ENCODE measurements around the gene PIK3R5. TPM values are rescaled to one million over a fixed set of nuclear protein-coding genes. Genes with fewer than 3 reads are reported as not detected.

PIK3R5 gene
- total and polyA plus RNA-seq, 8 donors: 0.90 to 29.8 (median 5.1) TPM; not detected in 1

GRCh38 chr17:8941520-8941919 is 24.0 kb downstream of the PIK3R5 start:
- Histone ChIP-seq H3K27me3 (peaks cover 0 to 29% (median 0%) of the 10 kb centered on the region in 3 donors), H3K36me3 (no peaks in the 10 kb centered on the region), H3K4me3 (no peak overlapping the region), H3K27ac (peak overlapping the region in 2 of 5 donors; percentile 27 to 38), H3K4me1 (no peaks in the 10 kb centered on the region), H3K9me3 (peaks cover 0 to 17% (median 5%) of the 10 kb centered on the region in 4 donors)
- intact Hi-C loops (cut with DNase I; ENCODE audit: low total_unique reads): no loop called here
- TF ChIP-seq POLR2AphosphoS5 (IDR thresholded peaks at IDR 0.05): peak in 1 of 3 donors; percentile 19
- no peak for TF ChIP-seq CTCF (IDR thresholded peaks at IDR 0.05)
- WGBS, 5 donors: 69 to 85% (median 76%) methylated on average over 13 to 14 of the region's 14 CpGs
- DNase-seq: peak in 1 of 2 donors; percentile 23

- Histone ChIP-seq H3K27ac (peak overlapping the region in 3 of 5 donors; percentile 13 to 51 (median 38)), H3K36me3 (no peaks in the 10 kb centered on the region), H3K9me3 (peaks cover 0 to 17% (median 5%) of the 10 kb centered on the region in 4 donors), H3K27me3 (peaks cover 0 to 29% (median 0%) of the 10 kb centered on the region in 3 donors), H3K4me3 (no peak overlapping the region), H3K4me1 (no peaks in the 10 kb centered on the region)
- TF ChIP-seq POLR2AphosphoS5 (IDR thresholded peaks at IDR 0.05): no peak
- no peak for DNase-seq
- WGBS, 5 donors: 56 to 69% (median 64%) methylated on average over 6 of the region's 6 CpGs
- intact Hi-C loops (cut with DNase I; ENCODE audit: low total_unique reads): no loop called here
Observed at GRCh38 chr17:8940866-8941471, 24.5 kb downstream of the PIK3R5 start.

DNA sequence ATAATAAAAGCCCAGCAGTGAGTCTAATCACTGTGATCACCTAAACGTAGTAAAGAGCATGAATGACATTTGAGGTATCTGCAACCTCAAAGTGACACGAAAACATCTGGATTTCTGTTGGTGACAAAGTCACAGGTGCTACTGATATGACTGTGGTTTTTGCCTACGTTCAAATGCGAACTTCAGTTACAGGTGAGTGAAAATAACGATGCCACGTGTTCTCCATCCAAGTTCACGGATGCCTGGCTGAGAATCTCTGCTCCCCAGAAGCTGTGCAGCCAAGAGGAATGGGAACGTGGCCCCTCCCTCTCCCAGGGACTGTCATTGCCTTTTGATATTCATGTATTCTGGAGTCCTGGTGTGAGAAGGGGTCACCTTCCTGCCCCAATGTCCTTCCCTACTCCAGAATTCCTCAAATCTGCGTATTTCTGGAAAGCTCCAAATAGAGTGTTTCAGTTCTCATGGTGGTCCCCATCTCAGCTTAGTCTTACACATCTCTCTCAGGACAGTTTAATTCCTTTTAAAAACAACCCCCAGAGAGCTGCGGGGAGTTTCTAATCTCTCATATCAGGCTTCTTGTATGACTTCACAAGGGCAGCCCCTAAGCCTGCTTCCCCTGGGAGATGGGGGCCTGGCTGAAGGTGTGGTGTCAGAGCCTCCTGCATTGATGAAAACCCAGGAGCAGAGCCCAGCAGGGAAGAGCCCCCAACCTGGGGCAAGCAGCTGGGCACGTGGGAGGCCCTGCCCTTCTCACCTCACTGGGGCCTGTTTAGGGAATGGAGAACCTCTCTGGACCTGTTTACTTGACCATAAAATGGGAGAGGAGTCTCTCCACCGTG is 25.8 kb downstream of the PIK3R5 start:
- H3K9me3 ChIP-seq: peaks cover 0 to 11% (median 3%) of the 10 kb centered on the region in 4 donors
- DNase-seq: no peak
- H3K27ac ChIP-seq: peak overlapping the region in 1 of 5 donors; percentile 38
- peaks cover 0 to 5% (median 0%) of the 10 kb centered on the region in 4 donors for H3K4me1 ChIP-seq
- WGBS, 5 donors: 50 to 61% (median 55%) methylated on average over 11 to 12 of the region's 12 CpGs
- no peak for TF ChIP-seq EP300 (IDR thresholded peaks at IDR 0.05)
- no peak overlapping the region for H3K4me3 ChIP-seq
- no peaks in the 10 kb centered on the region for H3K36me3 ChIP-seq
- intact Hi-C loops (cut with DNase I; ENCODE audit: low total_unique reads): no loop called here
- H3K27me3 ChIP-seq: peaks cover 0 to 25% (median 0%) of the 10 kb centered on the region in 3 donors

DNA sequence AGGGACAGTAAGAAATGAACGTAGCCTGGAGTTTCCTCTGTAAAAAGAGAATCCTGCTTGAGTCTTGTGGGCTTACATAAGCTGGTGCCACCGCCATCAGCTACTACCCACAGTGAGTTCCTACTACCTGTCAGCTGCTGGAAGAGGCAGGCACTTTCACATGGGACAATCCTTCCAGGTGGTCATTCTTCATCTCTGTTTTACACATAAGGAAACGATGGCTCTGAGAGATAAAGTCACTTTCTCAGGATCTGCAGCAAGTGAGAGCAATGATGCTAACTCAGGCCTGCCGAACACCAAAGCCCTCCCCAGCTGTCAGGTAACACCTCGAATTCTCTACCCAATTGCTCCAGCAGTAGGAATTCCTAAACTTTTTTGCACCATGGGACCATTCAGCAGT is 26.6 kb downstream of the PIK3R5 start:
- intact Hi-C loops (cut with DNase I; ENCODE audit: low total_unique reads): no loop called here
- Histone ChIP-seq H3K9me3 (peaks cover 0 to 3% (median 0%) of the 10 kb centered on the region in 4 donors), H3K4me3 (no peak overlapping the region), H3K36me3 (no peaks in the 10 kb centered on the region), H3K27ac (no peak overlapping the region), H3K27me3 (peaks cover 0 to 25% (median 0%) of the 10 kb centered on the region in 3 donors), H3K4me1 (peaks cover 0 to 7% (median 0%) of the 10 kb centered on the region in 4 donors)
- DNase-seq: no peak
- WGBS, 5 donors: 67 to 82% (median 77%) methylated on average over 5 of the region's 5 CpGs
- TF ChIP-seq POLR2A (IDR thresholded peaks at IDR 0.05) (no peak), EP300 (IDR thresholded peaks at IDR 0.05) (no peak), POLR2AphosphoS5 (IDR thresholded peaks at IDR 0.05) (no peak), CTCF (IDR thresholded peaks at IDR 0.05) (no peak)

DNA sequence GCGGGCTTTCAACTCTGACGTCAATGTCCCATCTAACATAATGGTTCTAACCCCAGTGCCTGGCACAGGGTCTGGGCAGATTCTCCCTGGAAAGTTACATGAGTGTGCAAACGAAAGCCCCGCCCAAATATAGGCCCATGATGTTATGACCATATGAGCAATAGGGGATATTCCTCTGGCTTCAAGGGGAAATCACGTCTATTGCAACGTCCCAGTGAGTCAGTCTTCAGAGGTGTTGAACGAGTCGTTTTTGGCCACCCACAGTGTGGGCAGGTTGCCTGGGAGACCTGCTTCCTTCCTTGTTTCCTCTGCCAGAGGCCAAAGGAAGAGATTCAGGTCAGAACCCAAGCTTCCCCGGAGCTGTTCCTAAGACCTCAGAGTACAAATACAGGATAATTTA is 30.3 kb downstream of the PIK3R5 start:
- WGBS, 5 donors: 53 to 67% (median 65%) methylated on average over 9 of the region's 9 CpGs
- peaks cover 0 to 11% (median 0%) of the 10 kb centered on the region in 3 donors for H3K27me3 ChIP-seq
- H3K4me1 ChIP-seq: peaks cover 0 to 7% (median 0%) of the 10 kb centered on the region in 4 donors
- H3K4me3 ChIP-seq: no peak overlapping the region
- H3K27ac ChIP-seq: peak overlapping the region in 2 of 5 donors; percentile 25 to 45
- intact Hi-C loops (cut with DNase I; ENCODE audit: low total_unique reads): no loop called here
- H3K9me3 ChIP-seq: peaks cover 3 to 10% (median 4%) of the 10 kb centered on the region in 4 donors
- TF ChIP-seq CTCF (IDR thresholded peaks at IDR 0.05): no peak
- no peak for TF ChIP-seq POLR2A (IDR thresholded peaks at IDR 0.05)
- TF ChIP-seq POLR2AphosphoS5 (IDR thresholded peaks at IDR 0.05): no peak
- no peak for TF ChIP-seq EP300 (IDR thresholded peaks at IDR 0.05)
- H3K36me3 ChIP-seq: no peaks in the 10 kb centered on the region
- no peak for DNase-seq

Data from stomach (tissue), 9 donors.